ENCODE results near the gene PDE3A. TPM values are rescaled to one million over a fixed set of nuclear protein-coding genes. Genes with fewer than 3 reads are reported as not detected.

Gene PDE3A
- total RNA-seq, 1 donor, result 14.8 TPM

GRCh38 chr12:20477672-20478071 lies 109.3 kb downstream of the PDE3A start:
- Histone ChIP-seq H3K79me2 (ENCODE audit: insufficient read depth, low read length) (peaks cover 23% of the 10 kb centered on the region), H2AFZ (ENCODE audit: low read length) (no peak overlapping the region), H3K27ac (ENCODE audit: low read depth, low read length) (no peak overlapping the region), H3K27me3 (ENCODE audit: insufficient read depth, low read length) (no peaks in the 10 kb centered on the region), H3K4me2 (ENCODE audit: insufficient read depth, low read length) (no peak overlapping the region), H3K36me3 (ENCODE audit: insufficient read depth, low read length) (no peaks in the 10 kb centered on the region), H3K4me3 (ENCODE audit: insufficient read depth, low read length) (no peak overlapping the region), H3K9me3 (ENCODE audit: low read depth, low read length) (no peaks in the 10 kb centered on the region), H4K20me1 (ENCODE audit: insufficient read depth, low read length) (no peaks in the 10 kb centered on the region), H3K4me1 (ENCODE audit: insufficient read depth, low read length) (peaks cover 32% of the 10 kb centered on the region)
- no peak for TF ChIP-seq CTCF (IDR thresholded peaks at IDR 0.05; ENCODE audit: extremely low read depth, low read depth, low read length)
- no peak for DNase-seq (ENCODE audit: insufficient read length, low spot score, missing footprints)

DNA sequence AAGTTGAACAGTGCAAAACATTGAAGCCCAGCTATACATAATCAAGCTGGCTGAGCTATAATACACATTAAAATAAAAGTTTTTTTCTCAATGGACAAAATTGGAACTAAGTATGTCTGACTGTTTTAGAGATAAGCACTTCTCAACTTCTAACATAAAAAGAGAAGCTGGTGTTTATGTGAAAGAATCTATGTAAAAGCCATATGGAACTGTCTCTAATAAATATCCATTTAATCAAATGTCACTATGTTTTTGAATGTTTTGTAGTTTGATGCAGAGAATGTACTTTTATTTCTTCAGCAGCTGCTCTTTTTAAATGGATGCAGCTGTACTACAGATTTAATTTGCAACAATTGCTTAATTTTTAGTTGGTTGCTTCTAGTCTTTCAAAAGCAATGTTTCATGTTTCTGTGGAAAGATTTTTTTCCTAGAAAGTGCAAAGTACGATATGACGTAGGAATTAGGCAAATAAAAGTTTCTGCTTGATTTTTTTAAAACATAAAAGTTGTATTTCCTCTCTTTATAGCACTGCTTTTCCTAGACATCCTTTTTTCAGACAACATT lies 114.2 kb downstream of the PDE3A start:
- Histone ChIP-seq H3K4me3 (ENCODE audit: insufficient read depth, low read length) (no peak overlapping the region), H3K36me3 (ENCODE audit: insufficient read depth, low read length) (no peaks in the 10 kb centered on the region), H3K79me2 (ENCODE audit: insufficient read depth, low read length) (peaks cover 20% of the 10 kb centered on the region), H3K9me3 (ENCODE audit: low read depth, low read length) (no peaks in the 10 kb centered on the region), H3K27ac (ENCODE audit: low read depth, low read length) (no peak overlapping the region), H4K20me1 (ENCODE audit: insufficient read depth, low read length) (no peaks in the 10 kb centered on the region), H3K4me1 (ENCODE audit: insufficient read depth, low read length) (peaks cover 20% of the 10 kb centered on the region), H2AFZ (ENCODE audit: low read length) (peak overlapping the region; percentile 59), H3K27me3 (ENCODE audit: insufficient read depth, low read length) (no peaks in the 10 kb centered on the region), H3K4me2 (ENCODE audit: insufficient read depth, low read length) (no peak overlapping the region)
- no peak for DNase-seq (ENCODE audit: insufficient read length, low spot score, missing footprints)
- no peak for TF ChIP-seq CTCF (IDR thresholded peaks at IDR 0.05; ENCODE audit: extremely low read depth, low read depth, low read length)

GRCh38 chr12:20483776-20484175 lies 115.4 kb downstream of the PDE3A start:
- no peak for DNase-seq (ENCODE audit: insufficient read length, low spot score, missing footprints)
- H3K4me1 ChIP-seq (ENCODE audit: insufficient read depth, low read length), result peaks cover 20% of the 10 kb centered on the region
- no peaks in the 10 kb centered on the region for H3K36me3 ChIP-seq (ENCODE audit: insufficient read depth, low read length)
- TF ChIP-seq CTCF (IDR thresholded peaks at IDR 0.05; ENCODE audit: extremely low read depth, low read depth, low read length), result no peak
- H3K4me2 ChIP-seq (ENCODE audit: insufficient read depth, low read length), result no peak overlapping the region
- H4K20me1 ChIP-seq (ENCODE audit: insufficient read depth, low read length), result no peaks in the 10 kb centered on the region
- H3K9me3 ChIP-seq (ENCODE audit: low read depth, low read length), result no peaks in the 10 kb centered on the region
- no peak overlapping the region for H2AFZ ChIP-seq (ENCODE audit: low read length)
- H3K4me3 ChIP-seq (ENCODE audit: insufficient read depth, low read length), result no peak overlapping the region
- peaks cover 18% of the 10 kb centered on the region for H3K79me2 ChIP-seq (ENCODE audit: insufficient read depth, low read length)
- H3K27ac ChIP-seq (ENCODE audit: low read depth, low read length), result no peak overlapping the region
- no peaks in the 10 kb centered on the region for H3K27me3 ChIP-seq (ENCODE audit: insufficient read depth, low read length)

- Histone ChIP-seq H4K20me1 (ENCODE audit: insufficient read depth, low read length) (no peaks in the 10 kb centered on the region), H3K27ac (ENCODE audit: low read depth, low read length) (peak overlapping the region; percentile 3), H2AFZ (ENCODE audit: low read length) (no peak overlapping the region), H3K4me1 (ENCODE audit: insufficient read depth, low read length) (peaks cover 31% of the 10 kb centered on the region), H3K36me3 (ENCODE audit: insufficient read depth, low read length) (no peaks in the 10 kb centered on the region), H3K4me2 (ENCODE audit: insufficient read depth, low read length) (no peak overlapping the region), H3K27me3 (ENCODE audit: insufficient read depth, low read length) (no peaks in the 10 kb centered on the region), H3K4me3 (ENCODE audit: insufficient read depth, low read length) (no peak overlapping the region), H3K9me3 (ENCODE audit: low read depth, low read length) (no peaks in the 10 kb centered on the region), H3K79me2 (ENCODE audit: insufficient read depth, low read length) (peaks cover 13% of the 10 kb centered on the region)
- peak; percentile 42 for TF ChIP-seq CTCF (IDR thresholded peaks at IDR 0.05; ENCODE audit: extremely low read depth, low read depth, low read length)
- no peak for DNase-seq (ENCODE audit: insufficient read length, low spot score, missing footprints)
These were observed 117.9 kb downstream of the PDE3A start for GRCh38 chr12:20486233-20486632.

Measured in osteoblast (primary cell).